ENCODE measurements around the gene RAVER2. TPM values are rescaled to one million over a fixed set of nuclear protein-coding genes. Genes with fewer than 3 reads are reported as not detected.

The RAVER2 gene
- total RNA-seq, 1 donor from 2014 or later: 12.6 TPM

DNA sequence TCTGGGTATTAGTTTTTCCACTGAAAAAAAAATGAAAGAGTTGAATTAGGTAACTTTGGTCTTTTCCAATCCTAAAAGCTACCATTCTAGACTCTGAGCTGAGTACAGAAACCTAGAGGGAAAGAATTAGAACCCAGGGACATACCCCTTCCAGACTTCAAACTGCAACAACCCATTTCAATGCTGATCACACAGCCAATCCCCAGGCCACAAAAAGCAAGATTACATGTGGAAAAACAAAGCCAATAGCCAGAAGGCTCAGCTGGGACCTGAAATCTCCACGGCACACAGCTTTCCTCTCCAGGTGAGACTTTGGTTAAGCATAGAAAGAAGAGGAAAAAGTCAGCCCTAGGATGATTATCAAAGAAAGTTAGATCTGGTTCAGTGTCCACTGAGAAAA lies 132.7 kb downstream of the RAVER2 start:
- no peak for DNase-seq (ENCODE audit: low read depth)
- peaks cover 2% of the 10 kb centered on the region for H3K36me3 ChIP-seq (ENCODE audit: control insufficient read depth, insufficient read depth, low read length)
- no peaks in the 10 kb centered on the region for H3K27me3 ChIP-seq (ENCODE audit: control insufficient read depth, insufficient read depth, low read length)
- H3K4me3 ChIP-seq (ENCODE audit: low read depth, low read length): no peak overlapping the region
- TF ChIP-seq, protein P1, sequence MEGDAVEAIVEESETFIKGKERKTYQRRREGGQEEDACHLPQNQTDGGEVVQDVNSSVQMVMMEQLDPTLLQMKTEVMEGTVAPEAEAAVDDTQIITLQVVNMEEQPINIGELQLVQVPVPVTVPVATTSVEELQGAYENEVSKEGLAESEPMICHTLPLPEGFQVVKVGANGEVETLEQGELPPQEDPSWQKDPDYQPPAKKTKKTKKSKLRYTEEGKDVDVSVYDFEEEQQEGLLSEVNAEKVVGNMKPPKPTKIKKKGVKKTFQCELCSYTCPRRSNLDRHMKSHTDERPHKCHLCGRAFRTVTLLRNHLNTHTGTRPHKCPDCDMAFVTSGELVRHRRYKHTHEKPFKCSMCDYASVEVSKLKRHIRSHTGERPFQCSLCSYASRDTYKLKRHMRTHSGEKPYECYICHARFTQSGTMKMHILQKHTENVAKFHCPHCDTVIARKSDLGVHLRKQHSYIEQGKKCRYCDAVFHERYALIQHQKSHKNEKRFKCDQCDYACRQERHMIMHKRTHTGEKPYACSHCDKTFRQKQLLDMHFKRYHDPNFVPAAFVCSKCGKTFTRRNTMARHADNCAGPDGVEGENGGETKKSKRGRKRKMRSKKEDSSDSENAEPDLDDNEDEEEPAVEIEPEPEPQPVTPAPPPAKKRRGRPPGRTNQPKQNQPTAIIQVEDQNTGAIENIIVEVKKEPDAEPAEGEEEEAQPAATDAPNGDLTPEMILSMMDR (IDR thresholded peaks at IDR 0.05; ENCODE audit: insufficient read depth, low read length, poor library complexity, severe bottlenecking): no peak

DNA sequence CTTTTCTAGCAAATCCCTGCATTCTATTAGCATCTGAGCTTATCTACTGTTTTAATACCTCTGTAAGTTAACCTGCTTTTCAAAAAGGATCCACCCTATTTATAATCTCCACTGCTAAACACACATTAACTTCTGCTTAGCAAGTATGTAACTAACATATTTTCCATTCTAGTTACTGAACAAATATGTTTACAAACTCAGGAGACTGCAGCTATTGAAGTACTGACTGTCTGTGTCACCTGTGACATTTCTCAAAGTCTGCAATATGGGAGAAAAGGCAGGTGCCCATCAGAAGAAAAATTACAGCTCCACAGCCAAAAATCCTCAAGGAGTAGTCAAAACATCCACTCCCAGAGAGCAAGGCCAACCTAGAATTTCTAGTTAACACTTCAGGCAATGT lies 133.2 kb downstream of the RAVER2 start:
- Histone ChIP-seq H3K27me3 (ENCODE audit: control insufficient read depth, insufficient read depth, low read length) (no peaks in the 10 kb centered on the region), H3K36me3 (ENCODE audit: control insufficient read depth, insufficient read depth, low read length) (peaks cover 2% of the 10 kb centered on the region), H3K4me3 (ENCODE audit: low read depth, low read length) (no peak overlapping the region)
- DNase-seq (ENCODE audit: low read depth): no peak
- TF ChIP-seq, protein P1 (IDR thresholded peaks at IDR 0.05; ENCODE audit: insufficient read depth, low read length, poor library complexity, severe bottlenecking): no peak

DNA sequence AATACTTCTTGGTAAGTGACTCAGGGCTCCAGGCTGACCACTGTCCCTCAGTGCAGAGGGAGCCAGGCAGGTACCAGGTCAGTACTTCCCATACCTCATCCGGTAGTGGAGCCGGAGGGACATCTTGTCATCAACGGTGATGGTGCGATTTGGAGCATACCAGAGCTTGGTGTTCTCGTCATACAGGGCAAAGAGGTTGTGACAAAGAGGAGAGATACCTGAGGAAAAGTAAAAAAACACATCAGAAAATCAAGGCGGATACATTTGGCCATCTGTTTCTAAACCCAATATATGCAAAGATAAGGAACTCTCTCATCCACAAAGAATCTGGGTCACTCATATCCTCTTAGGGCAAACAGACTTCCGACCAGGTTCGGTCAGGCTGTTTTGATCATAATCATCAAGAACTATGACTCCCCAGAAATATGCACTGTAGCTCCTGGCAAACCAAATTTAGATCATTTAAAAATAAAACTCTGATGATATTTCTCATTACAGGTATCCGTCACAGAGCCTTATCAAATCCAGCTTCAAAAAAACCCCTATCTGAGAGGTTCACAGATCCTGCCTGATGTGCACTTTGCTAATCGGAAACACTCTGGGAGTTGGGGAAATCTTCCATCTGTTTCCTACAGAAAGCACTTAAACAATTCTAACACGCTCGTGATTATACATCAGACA lies 134.2 kb downstream of the RAVER2 start:
- H3K4me3 ChIP-seq (ENCODE audit: low read depth, low read length): no peak overlapping the region
- H3K27me3 ChIP-seq (ENCODE audit: control insufficient read depth, insufficient read depth, low read length): no peaks in the 10 kb centered on the region
- peaks cover 1% of the 10 kb centered on the region for H3K36me3 ChIP-seq (ENCODE audit: control insufficient read depth, insufficient read depth, low read length)
- TF ChIP-seq, protein P1 (IDR thresholded peaks at IDR 0.05; ENCODE audit: insufficient read depth, low read length, poor library complexity, severe bottlenecking): no peak
- DNase-seq (ENCODE audit: low read depth): no peak

DNA sequence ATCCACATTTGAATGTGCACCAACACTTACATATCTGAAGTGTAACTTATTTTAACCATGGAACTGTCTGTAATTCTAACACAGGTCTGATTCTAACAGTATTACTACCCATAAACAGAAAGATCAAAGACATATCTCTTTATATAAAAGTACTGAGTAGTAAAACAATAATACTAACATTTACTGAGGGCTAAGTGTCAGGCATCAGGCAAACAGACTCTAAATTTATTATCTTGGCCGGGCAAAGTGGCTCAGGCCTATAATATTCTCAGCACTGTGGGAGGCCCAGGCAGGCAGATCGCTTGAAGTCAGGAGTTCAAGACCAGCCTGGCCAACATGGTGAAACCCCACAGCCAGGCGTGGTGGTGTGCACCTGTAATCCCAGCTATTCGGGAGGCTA lies 135.6 kb downstream of the RAVER2 start:
- Histone ChIP-seq H3K4me3 (ENCODE audit: low read depth, low read length) (no peak overlapping the region), H3K36me3 (ENCODE audit: control insufficient read depth, insufficient read depth, low read length) (no peaks in the 10 kb centered on the region), H3K27me3 (ENCODE audit: control insufficient read depth, insufficient read depth, low read length) (no peaks in the 10 kb centered on the region)
- DNase-seq (ENCODE audit: low read depth): no peak
- TF ChIP-seq, protein P1 (IDR thresholded peaks at IDR 0.05; ENCODE audit: insufficient read depth, low read length, poor library complexity, severe bottlenecking): no peak

DNA sequence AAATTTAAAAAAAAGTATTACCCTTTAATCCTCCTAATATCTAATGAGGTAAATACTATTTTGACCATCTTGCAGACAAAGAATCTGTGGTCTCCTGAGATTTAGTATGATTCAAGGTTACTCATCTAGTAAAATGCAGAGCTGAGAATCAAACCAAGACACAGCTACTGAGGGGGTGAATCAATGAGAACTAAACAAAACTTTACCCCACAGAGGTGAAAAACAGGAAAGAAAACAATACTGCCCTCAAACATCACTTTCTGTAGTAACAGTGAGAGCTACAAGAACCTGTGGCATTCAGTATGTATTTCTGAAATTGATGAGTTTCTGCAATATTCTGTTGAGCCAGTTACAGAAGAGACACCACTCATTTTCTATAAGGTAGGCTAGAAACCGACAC lies 136.4 kb downstream of the RAVER2 start:
- no peaks in the 10 kb centered on the region for H3K27me3 ChIP-seq (ENCODE audit: control insufficient read depth, insufficient read depth, low read length)
- TF ChIP-seq, protein P1 (IDR thresholded peaks at IDR 0.05; ENCODE audit: insufficient read depth, low read length, poor library complexity, severe bottlenecking): no peak
- H3K4me3 ChIP-seq (ENCODE audit: low read depth, low read length): no peak overlapping the region
- DNase-seq (ENCODE audit: low read depth): no peak
- no peaks in the 10 kb centered on the region for H3K36me3 ChIP-seq (ENCODE audit: control insufficient read depth, insufficient read depth, low read length)

Other genes with a start within 250 kb of the RAVER2 start
- 138 and 156 TPM in 2 replicates for gene JAK1, start 221.5 kb downstream of the RAVER2 start, total RNA-seq